ENCODE data around the gene PKP1.

PKP1 gene

GRCh38 chr1:201379733-201380242 is 96.5 kb downstream of the PKP1 start:
- H3K4me3 ChIP-seq (ENCODE audit: low read depth, low read length): no peak overlapping the region
- no peak for TF ChIP-seq CTCF (IDR thresholded peaks at IDR 0.05; ENCODE audit: borderline replicate concordance, insufficient read depth, low read depth, low read length)

- no peak overlapping the region for H3K4me3 ChIP-seq (ENCODE audit: low read depth, low read length)
- TF ChIP-seq CTCF (IDR thresholded peaks at IDR 0.05; ENCODE audit: borderline replicate concordance, insufficient read depth, low read depth, low read length): no peak
Observed at GRCh38 chr1:201381130-201381529, 97.8 kb downstream of the PKP1 start.

Measured in GM12875 (cell line).